ENCODE data around the gene DLGAP4.

The DLGAP4 gene

DNA sequence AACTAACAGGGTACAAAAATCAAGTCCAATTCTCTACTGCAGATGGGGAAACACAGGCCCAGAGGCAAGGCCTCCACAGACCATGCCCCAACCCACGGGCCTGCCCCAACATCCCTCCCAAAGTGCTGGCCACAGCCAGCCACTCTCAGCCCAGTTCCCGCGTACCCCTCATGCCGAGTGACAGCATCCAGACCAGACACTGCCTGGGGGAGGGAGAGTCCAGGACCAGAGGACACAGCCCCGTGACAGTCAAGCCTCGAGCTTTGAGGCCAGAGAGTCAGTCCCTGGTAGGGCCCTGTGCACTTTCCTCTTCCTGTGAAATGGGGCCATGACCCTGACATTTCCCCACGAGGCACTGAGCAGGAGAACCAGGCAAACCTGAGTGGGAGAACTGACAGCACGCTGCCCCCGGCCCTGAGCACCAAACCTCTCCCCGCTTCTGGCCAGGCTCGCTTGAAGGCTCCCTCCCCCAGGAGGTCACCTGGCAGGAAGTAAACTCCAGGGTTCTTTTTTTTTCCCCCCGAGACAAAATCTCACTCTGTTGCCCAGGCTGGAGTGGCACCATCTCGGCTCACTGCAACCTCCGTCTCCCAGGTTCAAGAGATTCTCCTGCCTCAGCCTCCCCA is 240.1 kb downstream of the DLGAP4 start:
- peak; percentile 3 for DNase-seq (ENCODE audit: extremely low spot score)
- POLR2A ChIA-PET: no interaction called here
- CTCF ChIA-PET: no interaction called here
- TF ChIP-seq ELF4 (IDR thresholded peaks at IDR 0.05): no peak
- TF ChIP-seq BHLHE40 (IDR thresholded peaks at IDR 0.05; ENCODE audit: borderline replicate concordance): no peak
- no peak for TF ChIP-seq FOXM1 (IDR thresholded peaks at IDR 0.05; ENCODE audit: borderline replicate concordance)
- no peak for TF ChIP-seq TARDBP (IDR thresholded peaks at IDR 0.05)
- no peak for TF ChIP-seq LEF1 (IDR thresholded peaks at IDR 0.05; ENCODE audit: borderline replicate concordance)
- no peak for TF ChIP-seq FOXA1 (IDR thresholded peaks at IDR 0.05)

DNA sequence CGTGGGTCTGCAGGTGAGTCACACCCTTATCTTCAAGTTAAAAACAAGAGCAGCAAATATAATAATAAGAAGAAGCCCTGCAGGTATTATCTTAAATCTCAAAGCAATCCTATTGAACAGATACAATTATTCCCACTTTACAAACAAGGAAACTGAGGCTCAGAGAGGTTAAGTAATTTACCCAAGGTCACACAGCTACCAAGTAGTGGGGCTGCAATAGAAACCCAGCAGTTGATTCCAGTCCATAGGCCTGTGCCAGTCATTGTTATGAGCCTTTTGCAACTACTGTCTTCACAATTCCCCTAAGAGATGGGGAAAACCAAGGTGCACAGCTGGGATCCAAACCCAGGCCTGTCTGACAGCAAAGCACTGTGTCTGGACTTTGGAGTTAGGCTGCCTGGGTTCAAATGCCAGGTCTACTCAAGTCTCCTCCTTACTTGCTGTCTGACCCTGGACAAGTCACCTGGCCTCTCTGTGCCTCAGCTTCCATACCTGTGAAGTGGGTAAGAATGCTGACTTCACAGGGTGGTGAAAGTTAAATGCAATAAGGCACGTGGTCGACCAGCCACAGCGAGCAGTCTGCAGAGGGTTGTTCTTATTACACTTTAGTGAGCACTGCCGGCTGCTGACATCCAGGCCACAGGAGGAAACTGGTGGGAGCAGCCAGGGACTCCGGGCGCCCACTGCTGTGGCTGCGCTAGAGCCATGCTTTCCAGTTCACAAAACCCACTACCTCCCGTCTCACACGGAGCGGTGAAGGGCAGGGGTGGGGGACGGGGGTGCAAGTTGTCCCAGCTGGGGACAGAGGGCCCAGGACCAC is 241.3 kb downstream of the DLGAP4 start:
- peak; percentile 4 for DNase-seq (ENCODE audit: extremely low spot score)
- CTCF ChIA-PET: interaction anchor here (1.0 kb wide), 1 partner anchor 49 kb away, joined by 3 read pairs; no protein-coding TSS in a partner anchor
- no peak for TF ChIP-seq ARNT (IDR thresholded peaks at IDR 0.05)
- TF ChIP-seq NFRKB (IDR thresholded peaks at IDR 0.05): no peak
- no peak for TF ChIP-seq FOXK2 (IDR thresholded peaks at IDR 0.05)
- TF ChIP-seq, protein P1, sequence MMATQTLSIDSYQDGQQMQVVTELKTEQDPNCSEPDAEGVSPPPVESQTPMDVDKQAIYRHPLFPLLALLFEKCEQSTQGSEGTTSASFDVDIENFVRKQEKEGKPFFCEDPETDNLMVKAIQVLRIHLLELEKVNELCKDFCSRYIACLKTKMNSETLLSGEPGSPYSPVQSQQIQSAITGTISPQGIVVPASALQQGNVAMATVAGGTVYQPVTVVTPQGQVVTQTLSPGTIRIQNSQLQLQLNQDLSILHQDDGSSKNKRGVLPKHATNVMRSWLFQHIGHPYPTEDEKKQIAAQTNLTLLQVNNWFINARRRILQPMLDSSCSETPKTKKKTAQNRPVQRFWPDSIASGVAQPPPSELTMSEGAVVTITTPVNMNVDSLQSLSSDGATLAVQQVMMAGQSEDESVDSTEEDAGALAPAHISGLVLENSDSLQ (IDR thresholded peaks at IDR 0.05): no peak
- no peak for TF ChIP-seq FOXA1 (IDR thresholded peaks at IDR 0.05)
- TF ChIP-seq LEF1 (IDR thresholded peaks at IDR 0.05; ENCODE audit: borderline replicate concordance): no peak
- no peak for TF ChIP-seq L3MBTL2 (conservative IDR thresholded peaks at IDR 0.05)
- TF ChIP-seq HDGF (IDR thresholded peaks at IDR 0.05; ENCODE audit: borderline replicate concordance): no peak
- no peak for TF ChIP-seq SUZ12 (IDR thresholded peaks at IDR 0.05)
- TF ChIP-seq ELF4 (IDR thresholded peaks at IDR 0.05): no peak
- no peak for TF ChIP-seq SP1 (IDR thresholded peaks at IDR 0.05)
- TF ChIP-seq CTBP1 (IDR thresholded peaks at IDR 0.05; ENCODE audit: borderline replicate concordance): no peak
- no peak for TF ChIP-seq ZNF384 (IDR thresholded peaks at IDR 0.05)
- no peak for TF ChIP-seq FOXM1 (IDR thresholded peaks at IDR 0.05; ENCODE audit: borderline replicate concordance)
- TF ChIP-seq BHLHE40 (IDR thresholded peaks at IDR 0.05; ENCODE audit: borderline replicate concordance): no peak
- no peak for TF ChIP-seq TARDBP (IDR thresholded peaks at IDR 0.05)
- POLR2A ChIA-PET: interaction anchor here (1.1 kb wide), 1 partner anchor 58 kb away, joined by 4 read pairs; the partner anchor contains the start of gene RAB5IF

DNA sequence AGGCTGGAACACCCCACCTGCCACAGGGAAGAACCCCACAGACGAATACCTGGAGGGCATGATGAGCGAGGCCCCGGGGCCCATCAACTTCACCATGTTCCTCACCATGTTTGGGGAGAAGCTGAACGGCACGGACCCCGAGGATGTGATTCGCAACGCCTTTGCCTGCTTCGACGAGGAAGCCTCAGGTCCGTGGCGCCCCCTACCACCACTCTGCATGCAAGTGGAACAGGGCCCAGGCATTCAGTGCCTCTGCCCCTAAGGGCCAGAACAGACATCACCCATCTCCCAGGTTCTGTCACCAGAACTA is 241.8 kb downstream of the DLGAP4 start:
- TF ChIP-seq CTBP1 (IDR thresholded peaks at IDR 0.05; ENCODE audit: borderline replicate concordance) (no peak), NFRKB (IDR thresholded peaks at IDR 0.05) (no peak), ARNT (IDR thresholded peaks at IDR 0.05) (no peak), L3MBTL2 (conservative IDR thresholded peaks at IDR 0.05) (no peak), LEF1 (IDR thresholded peaks at IDR 0.05; ENCODE audit: borderline replicate concordance) (no peak), FOXK2 (IDR thresholded peaks at IDR 0.05) (no peak), BHLHE40 (IDR thresholded peaks at IDR 0.05; ENCODE audit: borderline replicate concordance) (no peak), SP1 (IDR thresholded peaks at IDR 0.05) (no peak), FOXA1 (IDR thresholded peaks at IDR 0.05) (no peak), TARDBP (IDR thresholded peaks at IDR 0.05) (no peak), SUZ12 (IDR thresholded peaks at IDR 0.05) (no peak), HDGF (IDR thresholded peaks at IDR 0.05; ENCODE audit: borderline replicate concordance) (no peak), ELF4 (IDR thresholded peaks at IDR 0.05) (no peak), FOXM1 (IDR thresholded peaks at IDR 0.05; ENCODE audit: borderline replicate concordance) (no peak), ZNF384 (IDR thresholded peaks at IDR 0.05) (no peak)
- TF ChIP-seq, protein P1 (IDR thresholded peaks at IDR 0.05): no peak
- ChIA-PET CTCF (interaction anchor here (1.0 kb wide), 1 partner anchor 48 kb away, joined by 3 read pairs; no protein-coding TSS in a partner anchor), POLR2A (interaction anchor here (1.1 kb wide), 1 partner anchor 58 kb away, joined by 4 read pairs; the partner anchor contains the start of gene RAB5IF)
- no peak for DNase-seq (ENCODE audit: extremely low spot score)

DNA sequence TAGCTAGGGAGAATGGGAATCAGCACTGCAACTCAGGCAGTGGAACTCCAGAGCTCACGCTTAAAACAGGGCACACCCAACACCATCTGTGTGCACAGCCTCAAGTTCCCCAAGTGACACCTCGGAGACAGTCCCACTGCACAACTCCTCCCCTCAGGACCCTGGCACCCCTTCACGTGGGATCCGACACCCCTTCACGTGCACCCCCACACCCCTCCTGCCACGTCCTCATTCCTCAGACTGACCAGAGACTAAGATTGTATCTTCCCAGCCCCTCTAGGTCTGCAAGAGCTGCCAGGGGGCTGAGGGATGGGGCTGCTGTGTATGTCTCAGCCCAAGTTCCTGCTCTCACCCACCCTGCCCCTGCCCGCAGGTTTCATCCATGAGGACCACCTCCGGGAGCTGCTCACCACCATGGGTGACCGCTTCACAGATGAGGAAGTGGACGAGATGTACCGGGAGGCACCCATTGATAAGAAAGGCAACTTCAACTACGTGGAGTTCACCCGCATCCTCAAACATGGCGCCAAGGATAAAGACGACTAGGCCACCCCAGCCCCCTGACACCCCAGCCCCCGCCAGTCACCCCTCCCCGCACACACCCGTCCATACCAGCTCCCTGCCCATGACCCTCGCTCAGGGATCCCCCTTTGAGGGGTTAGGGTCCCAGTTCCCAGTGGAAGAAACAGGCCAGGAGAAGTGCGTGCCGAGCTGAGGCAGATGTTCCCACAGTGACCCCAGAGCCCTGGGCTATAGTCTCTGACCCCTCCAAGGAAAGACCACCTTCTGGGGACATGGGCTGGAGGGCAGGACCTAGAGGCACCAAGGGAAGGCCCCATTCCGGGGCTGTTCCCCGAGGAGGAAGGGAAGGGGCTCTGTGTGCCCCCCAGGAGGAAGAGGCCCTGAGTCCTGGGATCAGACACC is 242.8 kb downstream of the DLGAP4 start:
- TF ChIP-seq FOXM1 (IDR thresholded peaks at IDR 0.05; ENCODE audit: borderline replicate concordance): no peak
- TF ChIP-seq SUZ12 (IDR thresholded peaks at IDR 0.05): no peak
- no peak for TF ChIP-seq TARDBP (IDR thresholded peaks at IDR 0.05)
- CTCF ChIA-PET: interaction anchor here (0.6 kb wide), 1 partner anchor 153 kb away, joined by 3 read pairs; no protein-coding TSS in a partner anchor
- POLR2A ChIA-PET: no interaction called here
- DNase-seq (ENCODE audit: extremely low spot score): no peak

DNA sequence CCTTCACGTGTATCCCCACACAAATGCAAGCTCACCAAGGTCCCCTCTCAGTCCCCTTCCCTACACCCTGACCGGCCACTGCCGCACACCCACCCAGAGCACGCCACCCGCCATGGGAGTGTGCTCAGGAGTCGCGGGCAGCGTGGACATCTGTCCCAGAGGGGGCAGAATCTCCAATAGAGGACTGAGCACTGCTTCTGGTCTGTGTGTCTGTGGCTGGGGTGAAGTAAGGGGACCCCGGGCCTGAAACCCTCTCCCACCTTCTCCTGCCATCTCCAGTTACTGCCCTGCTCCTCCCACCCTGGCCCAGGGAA is 243.4 kb downstream of the DLGAP4 start:
- CTCF ChIA-PET: interaction anchor here (0.6 kb wide), 1 partner anchor 154 kb away, joined by 3 read pairs; no protein-coding TSS in a partner anchor
- TF ChIP-seq L3MBTL2 (conservative IDR thresholded peaks at IDR 0.05) (no peak), FOXA1 (IDR thresholded peaks at IDR 0.05) (no peak), BHLHE40 (IDR thresholded peaks at IDR 0.05; ENCODE audit: borderline replicate concordance) (no peak), NFRKB (IDR thresholded peaks at IDR 0.05) (no peak), FOXM1 (IDR thresholded peaks at IDR 0.05; ENCODE audit: borderline replicate concordance) (no peak), FOXK2 (IDR thresholded peaks at IDR 0.05) (no peak), ARNT (IDR thresholded peaks at IDR 0.05) (no peak), CTBP1 (IDR thresholded peaks at IDR 0.05; ENCODE audit: borderline replicate concordance) (no peak)

More for the DNA sequence above, 243.4 kb downstream of the DLGAP4 start:
- no peak for DNase-seq (ENCODE audit: extremely low spot score)
- POLR2A ChIA-PET: no interaction called here
